AG04450 (cell line): ENCODE measurements around the gene TPSB2. TPM values are rescaled to one million over a fixed set of nuclear protein-coding genes. Genes with fewer than 3 reads are reported as not detected.

ENCODE experiments used
- CTCF ChIA-PET: fragments of 300-600, 350-600 bp; formaldehyde crosslinking; extraction: SDS; loops from one replicate; lab custom pipeline; 2022; ENCODE audit warnings: antibody characterized with exemption, inconsistent platforms; lab: Charles Lee
- POLR2A ChIA-PET: fragments of 350-600 bp; formaldehyde crosslinking; extraction: SDS; loops from one replicate; lab custom pipeline; 2021; ENCODE audit warnings: antibody characterized with exemption, inconsistent platforms; lab: Yijun Ruan, JAX
- DNase-seq: peaks from one replicate; pipeline ENCODE4 v3.0.0-alpha.2; 2011; ENCODE audit warnings: low read depth, low spot score
- H3K27ac ChIP-seq: one replicate; pipeline ENCODE4 v1.5.1; 2012; ENCODE audit warnings: low read depth, low read length, control low read depth
- H3K27me3 ChIP-seq: one replicate; pipeline ENCODE4 v1.6.0; 2012; ENCODE audit warnings: low read length; ENCODE audit not compliant: control insufficient read depth, insufficient read depth
- H3K4me3 ChIP-seq: 2 replicates; pipeline ENCODE4 v1.5.1; 2011; ENCODE audit warnings: mild to moderate bottlenecking, low read depth, low read length, control low read depth
- H3K9me3 ChIP-seq: 2 replicates; pipeline ENCODE4 v1.5.1; 2012; ENCODE audit warnings: low read length; ENCODE audit not compliant: control insufficient read depth, insufficient read depth
- CTCF ChIP-seq: IDR thresholded peaks from 2 replicates; pipeline ENCODE4 v1.5.1; 2011; ENCODE audit warnings: low read depth, low read length, control low read depth, inconsistent platforms
- polyA plus RNA-seq: library from polyadenylated mRNA; depleted of rRNA; stranded (reverse); fragments of >200 nt; gene quantifications from 2 replicates; pipeline ENCODE4 v1.2.3, GENCODE V29; 2011

Gene TPSB2
- polyA plus RNA-seq, 1 experiment = not detected

- CTCF ChIA-PET = no interaction called here
- H3K27me3 ChIP-seq = no peaks in the 10 kb centered on the region
- no peak overlapping the region for H3K27ac ChIP-seq
- DNase-seq = no peak
- peaks cover 20% of the 10 kb centered on the region; the same call in 1 of the 2 replicates for H3K9me3 ChIP-seq
- POLR2A ChIA-PET = no interaction called here
- TF ChIP-seq CTCF = no peak
- H3K4me3 ChIP-seq = no peak overlapping the region
Observed at GRCh38 chr16:1215574-1216295, 14.2 kb downstream of the TPSB2 start.

- Histone ChIP-seq H3K9me3 (peaks cover 28% of the 10 kb centered on the region; the same call in 1 of the 2 replicates), H3K27ac (no peak overlapping the region), H3K27me3 (no peaks in the 10 kb centered on the region), H3K4me3 (no peak overlapping the region)
- DNase-seq = no peak
- CTCF ChIA-PET = no interaction called here
- POLR2A ChIA-PET = no interaction called here
- TF ChIP-seq CTCF = no peak
Observed at GRCh38 chr16:1214719-1215118, 15.3 kb downstream of the TPSB2 start.

GRCh38 chr16:1213796-1214372 is 16.1 kb downstream of the TPSB2 start:
- no peaks in the 10 kb centered on the region for H3K27me3 ChIP-seq
- CTCF ChIA-PET = no interaction called here
- H3K9me3 ChIP-seq = peaks cover 34% of the 10 kb centered on the region; the same call in 1 of the 2 replicates
- no peak for TF ChIP-seq CTCF
- H3K4me3 ChIP-seq = no peak overlapping the region
- POLR2A ChIA-PET = no interaction called here
- DNase-seq = no peak
- H3K27ac ChIP-seq = no peak overlapping the region

GRCh38 chr16:1213231-1213630 is 16.8 kb downstream of the TPSB2 start:
- Histone ChIP-seq H3K27me3 (no peaks in the 10 kb centered on the region), H3K27ac (no peak overlapping the region), H3K9me3 (peaks cover 34% of the 10 kb centered on the region; the same call in 1 of the 2 replicates), H3K4me3 (no peak overlapping the region)
- POLR2A ChIA-PET = no interaction called here
- CTCF ChIA-PET = no interaction called here
- DNase-seq = no peak
- no peak for TF ChIP-seq CTCF

- no peaks in the 10 kb centered on the region for H3K27me3 ChIP-seq
Observed at GRCh38 chr16:1212616-1213194, 17.3 kb downstream of the TPSB2 start.

More at GRCh38 chr16:1212616-1213194, 17.3 kb downstream of the TPSB2 start:
- DNase-seq = no peak
- TF ChIP-seq CTCF = no peak
- ChIA-PET POLR2A (no interaction called here), CTCF (no interaction called here)
- H3K27ac ChIP-seq = no peak overlapping the region
- peaks cover 34% of the 10 kb centered on the region; the same call in 1 of the 2 replicates for H3K9me3 ChIP-seq
- H3K4me3 ChIP-seq = no peak overlapping the region
